K562 (cell line): Measurements from ENCODE around the gene DENND1A. TPM values are rescaled to one million over a fixed set of nuclear protein-coding genes. Genes with fewer than 3 reads are reported as not detected.

Experiments
- ATAC-seq: fragments of 200-7000 bp; cut with Tn5 transposase; 3 replicates; pipeline ENCODE4 v1.9.1; 2020; ENCODE audit warnings: moderate library complexity
- BruUV-seq: library from RNA; stranded (reverse); fragments of 400-500 nt; replicated peaks from 2 replicates; lab custom pipeline; 2021; lab: Mats Ljungman, UMichigan
- CTCF ChIA-PET: fragments of 300-600 bp; formaldehyde crosslinking; extraction: SDS; loops from one replicate; lab custom pipeline; 2021; ENCODE audit warnings: low intra/inter-chr PET ratio; lab: Yijun Ruan, JAX
- POLR2A ChIA-PET: fragments of 300-600, 350-650 bp; sonication (Branson Sonifier 250); formaldehyde crosslinking; extraction: SDS; loops from one replicate; lab custom pipeline; 2021; ENCODE audit warnings: antibody characterized with exemption, inconsistent platforms; lab: Yijun Ruan, JAX
- DNase-seq, 4 experiments: peaks; one replicate each; pipeline versions ENCODE4 v3.0.0 to v3.0.0-alpha.2; 2011 to 2018; ENCODE audit warnings: low spot score in 3 of 4, mixed read lengths in 3 of 4; ENCODE audit errors: extremely low read depth in 1 of 4
- FAIRE-seq: peaks from 2 replicates; lab custom pipeline; 2011; peaks lifted over from hg19 to GRCh38; lab: Jason Lieb, UNC
- H2AFZ ChIP-seq: 2 replicates; pipeline ENCODE4 v1.6.0; 2011; ENCODE audit warnings: low read depth, low read length, control low read depth, inconsistent platforms
- H3K27ac ChIP-seq: fragments of 200-600 bp; 3 replicates; pipeline ENCODE4 v1.8.0; 2011; ENCODE audit warnings: low read depth, mild to moderate bottlenecking, control low read depth, inconsistent platforms, low read length, moderate library complexity, mixed read lengths; ENCODE audit errors: extremely low read depth
- H3K27me3 ChIP-seq, 2 experiments: fragments of 300-600 bp in 1 of 2; 2 replicates in 1 of 2; 3 replicates in 1 of 2; pipeline versions ENCODE4 v1.6.0 to v1.8.0; 2011; ENCODE audit warnings: inconsistent platforms in 2 of 2, low read length in 2 of 2, mild to moderate bottlenecking in 1 of 2, mixed read lengths in 1 of 2, moderate library complexity in 1 of 2; ENCODE audit not compliant: control insufficient read depth in 2 of 2, insufficient read depth in 2 of 2
- H3K36me3 ChIP-seq: fragments of 300-600 bp; 3 replicates; pipeline ENCODE4 v1.8.0; 2011; ENCODE audit warnings: mild to moderate bottlenecking, low read length, inconsistent platforms; ENCODE audit not compliant: control insufficient read depth, insufficient read depth
- H3K4me1 ChIP-seq, 2 experiments: fragments of 200-600 bp in 1 of 2; replicated peaks in 1 of 2; 2 replicates in 1 of 2; 3 replicates in 1 of 2; pipeline versions ENCODE4 v1.5.1 to v1.8.0; 2011; ENCODE audit warnings: inconsistent platforms in 2 of 2, low read length in 2 of 2, mild to moderate bottlenecking in 1 of 2, mixed read lengths in 1 of 2, moderate library complexity in 1 of 2; ENCODE audit not compliant: control insufficient read depth in 2 of 2, insufficient read depth in 2 of 2
- H3K4me2 ChIP-seq: 2 replicates; pipeline ENCODE4 v1.6.1; 2011; ENCODE audit warnings: low read length, control low read depth, inconsistent platforms, mixed read lengths; ENCODE audit not compliant: insufficient read depth
- H3K4me3 ChIP-seq: fragments of 200-600 bp; sonication (generic), shearing (Covaris generic); 2 replicates; pipeline ENCODE4 v1.5.1; 2016; ENCODE audit warnings: control low read depth, inconsistent platforms
- H3K79me2 ChIP-seq: fragments of 200-600 bp; 3 replicates; pipeline ENCODE4 v1.8.0; 2011; ENCODE audit warnings: low read length, inconsistent platforms; ENCODE audit not compliant: control insufficient read depth, insufficient read depth
- H3K9ac ChIP-seq, 2 experiments: 2 replicates each; pipeline versions ENCODE4 v1.6.0 to v1.6.1; 2011; ENCODE audit warnings: low read depth in 2 of 2, low read length in 2 of 2, control low read depth in 1 of 2, inconsistent platforms in 1 of 2, mild to moderate bottlenecking in 1 of 2, mixed read lengths in 1 of 2; ENCODE audit not compliant: insufficient read depth in 1 of 2
- H3K9me1 ChIP-seq: one replicate; pipeline ENCODE4 v1.6.0; 2011; ENCODE audit warnings: inconsistent platforms, mild to moderate bottlenecking, low read length, moderate library complexity; ENCODE audit not compliant: control insufficient read depth, insufficient read depth
- H3K9me3 ChIP-seq: replicated peaks from 2 replicates; pipeline ENCODE4 v1.5.1; 2011; ENCODE audit warnings: low read depth, low read length, inconsistent platforms; ENCODE audit not compliant: control insufficient read depth, insufficient read depth
- H4K20me1 ChIP-seq: replicated peaks from 2 replicates; pipeline ENCODE4 v1.6.1; 2011; ENCODE audit warnings: low read length, inconsistent platforms, mixed read lengths; ENCODE audit not compliant: control insufficient read depth, insufficient read depth
- BRD9 ChIP-seq: fragments of 450-650 bp; IDR thresholded peaks from 2 replicates; pipeline ENCODE4 v1.6.1; 2018; ENCODE audit warnings: low read depth; ENCODE audit not compliant: partially characterized antibody
- CBX1 ChIP-seq: sonication (generic); IDR thresholded peaks from 2 replicates; pipeline ENCODE4 v1.6.1; 2016; ENCODE audit warnings: antibody characterized with exemption, low read depth, mild to moderate bottlenecking
- CREB1 ChIP-seq, 2 experiments: sonication (generic) in 1 of 2; formaldehyde crosslinking in 1 of 2; IDR thresholded peaks; 2 replicates each; pipeline versions ENCODE4 v1.6.1 to v1.8.0; 2012 to 2022; ENCODE audit warnings: inconsistent platforms in 1 of 2, mild to moderate bottlenecking in 1 of 2, missing genetic modification reagents in 1 of 2, moderate library complexity in 1 of 2
- FOXK2 ChIP-seq, 2 experiments: fragments of 450-650 bp; IDR thresholded peaks in 1 of 2; conservative IDR thresholded peaks in 1 of 2; 2 replicates each; pipeline ENCODE4 v1.6.1; 2016; ENCODE audit warnings: low read depth in 2 of 2, mild to moderate bottlenecking in 1 of 2
- HDAC1 ChIP-seq, 2 experiments: fragments of 450-650 bp; IDR thresholded peaks; 2 replicates each; pipeline ENCODE4 v1.6.1; 2016 to 2017; ENCODE audit warnings: inconsistent platforms in 1 of 2, mild to moderate bottlenecking in 1 of 2, moderate library complexity in 1 of 2
- L3MBTL2 ChIP-seq: fragments of 450-650 bp; IDR thresholded peaks from 2 replicates; pipeline ENCODE4 v1.6.1; 2016; ENCODE audit warnings: mild to moderate bottlenecking, moderate library complexity
- LARP7 ChIP-seq: fragments of 450-650 bp; IDR thresholded peaks from 2 replicates; pipeline ENCODE4 v1.6.1; 2016
- RUNX1 ChIP-seq: sonication (generic); IDR thresholded peaks from 2 replicates; pipeline ENCODE4 v1.6.1; 2016; ENCODE audit warnings: antibody characterized with exemption, low read depth
- SMAD1 ChIP-seq: fragments of 150-350 bp; IDR thresholded peaks from 2 replicates; pipeline ENCODE4 v1.6.1; 2014; ENCODE audit warnings: low read length, low read depth; ENCODE audit not compliant: partially characterized antibody
- SNIP1 ChIP-seq: fragments of 450-650 bp; IDR thresholded peaks from 2 replicates; pipeline ENCODE4 v1.7.1; 2017; ENCODE audit warnings: low read depth, mild to moderate bottlenecking
- SRSF9 ChIP-seq: fragments of 200-400 bp; formaldehyde crosslinking; IDR thresholded peaks from 2 replicates; pipeline ENCODE4 v1.6.1; 2017; ENCODE audit warnings: low read depth, low read length, borderline replicate concordance
- TSC22D4 ChIP-seq: fragments of 450-650 bp; IDR thresholded peaks from 2 replicates; pipeline ENCODE4 v1.6.1; 2016; ENCODE audit warnings: missing genetic modification characterization, missing biosample characterization, control low read depth
- ZNF140 ChIP-seq: fragments of 250-450 bp; sonication (Bioruptor Pico); IDR thresholded peaks from 2 replicates; pipeline ENCODE4 v1.8.0; 2021; ENCODE audit warnings: moderate library complexity, mild to moderate bottlenecking, inconsistent platforms
- ZNF224 ChIP-seq: sonication (generic); formaldehyde crosslinking; IDR thresholded peaks from 2 replicates; pipeline ENCODE4 v1.8.0; 2022; ENCODE audit warnings: mild to moderate bottlenecking, missing genetic modification reagents
- ZNF507 ChIP-seq: conservative IDR thresholded peaks from 2 replicates; pipeline ENCODE4 v1.6.1; 2017; ENCODE audit warnings: missing genetic modification characterization, missing compliant biosample characterization
- ZNF561 ChIP-seq: fragments of 450-650 bp; formaldehyde crosslinking; conservative IDR thresholded peaks from 2 replicates; pipeline ENCODE4 v1.4.0; 2020; ENCODE audit warnings: mild to moderate bottlenecking, moderate library complexity
- WGBS: fragments of 100-300 bp; shearing (Covaris generic); methylation state at CpG from one replicate; pipeline ENCODE4 v1.1.6; 2016; ENCODE audit warnings: low coverage, mixed read lengths; ENCODE audit not compliant: insufficient coverage; ENCODE audit errors: missing lambda C conversion rate; 5-methylcytosine and 5-hydroxymethylcytosine counted together
- in situ Hi-C: fragments of 300-500 bp; cut with MboI; formaldehyde crosslinking; loops from 4 replicates; pipeline ENCODE4 v1.15.0; 2018; ENCODE audit warnings: inconsistent platforms, mixed read lengths
- intact Hi-C: fragments of 100-400 bp; cut with micrococcal nuclease; formaldehyde crosslinking; loops from 2 replicates; pipeline ENCODE4 v1.14.2; 2022
- polyA plus RNA-seq, 8 experiments: library from polyadenylated mRNA; depleted of rRNA in 4 of 8; stranded (reverse) in 5 of 8; unstranded in 3 of 8; fragments of >200 nt; fragmentation: Nextera tagmentation in 2 of 8; fragmentation: Illumina TruSeq in 1 of 8; extraction: Ambion mirVana in 2 of 8; extraction: Trizol in 1 of 8; gene quantifications; 2 replicates each; pipeline versions ENCODE4 v1.2.1 to v1.2.3, GENCODE V29; 2011 to 2014; ENCODE audit warnings: inconsistent platforms in 1 of 8, missing spikeins in 1 of 8
- total RNA-seq, 7 experiments: library from RNA; depleted of rRNA in 6 of 7; stranded (reverse); fragments of >200 nt in 6 of 7; fragmentation: Illumina TruSeq in 2 of 7; extraction: Trizol in 2 of 7; gene quantifications; 2 replicates each; pipeline versions ENCODE4 v1.2.1 to v1.2.3, GENCODE V29; 2011 to 2021; ENCODE audit warnings: low replicate concordance in 1 of 7
- TF ChIP-seq, protein P1 (sequence below): fragments of 450-650 bp; formaldehyde crosslinking; IDR thresholded peaks from 2 replicates; pipeline ENCODE4 v1.4.0; 2022; ENCODE audit warnings: missing genetic modification characterization
- TF ChIP-seq, protein P2 (sequence below): fragments of 250-450 bp; sonication (Bioruptor Pico); IDR thresholded peaks from 2 replicates; pipeline ENCODE4 v1.5.0; 2021

The DENND1A gene
- total and polyA plus RNA-seq, 9 of the 15 experiments (the other 6 are each of a cell fraction or from before 2014, with no cell fraction given), result 7.6 to 29.5 (median 15.7) TPM

DNA sequence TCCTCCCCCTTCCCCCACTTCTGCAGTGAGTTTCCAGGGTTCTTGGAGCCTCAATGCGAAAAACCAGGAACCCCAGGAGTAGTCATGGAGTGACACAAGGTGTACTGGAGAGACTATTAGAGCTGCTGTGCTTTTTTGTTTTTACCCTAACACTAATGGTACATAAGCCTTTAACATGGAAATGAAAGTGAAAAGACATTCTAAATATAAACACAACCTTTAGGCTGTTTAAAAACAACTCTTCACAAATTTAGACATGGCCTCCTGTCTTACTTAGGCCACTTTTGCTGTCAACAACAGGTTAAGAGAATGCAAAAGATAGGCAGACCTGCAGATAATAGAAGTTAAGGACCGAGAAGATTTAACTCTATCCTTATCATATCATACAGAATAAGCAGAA is 232.2 kb downstream of the DENND1A start:
- Histone ChIP-seq H3K27ac (no peak overlapping the region), H3K4me1 (no peaks in the 10 kb centered on the region)

More for the DNA sequence above, 232.2 kb downstream of the DENND1A start:
- H3K4me2 ChIP-seq, result no peak overlapping the region
- H3K9me1 ChIP-seq, result no peaks in the 10 kb centered on the region
- H3K79me2 ChIP-seq, result no peaks in the 10 kb centered on the region
- TF ChIP-seq SRSF9, result no peak
- TF ChIP-seq CREB1 (IDR thresholded peaks at IDR 0.05), result no peak
- TF ChIP-seq CREB1 (CRISPR knock-in tag; IDR thresholded peaks at IDR 0.05), result no peak
- no peak for TF ChIP-seq ZNF224 (CRISPR knock-in tag)
- TF ChIP-seq ZNF561 (CRISPR knock-in tag), result no peak
- TF ChIP-seq RUNX1, result no peak
- TF ChIP-seq ZNF140 (CRISPR knock-in tag), result no peak
- TF ChIP-seq ZNF507, result no peak
- no peak for TF ChIP-seq FOXK2 (conservative IDR thresholded peaks at IDR 0.05 in 1 of 2, IDR thresholded peaks at IDR 0.05 in 1 of 2; ENCODE audit: low read depth in 2 of 2)
- TF ChIP-seq, protein P1, sequence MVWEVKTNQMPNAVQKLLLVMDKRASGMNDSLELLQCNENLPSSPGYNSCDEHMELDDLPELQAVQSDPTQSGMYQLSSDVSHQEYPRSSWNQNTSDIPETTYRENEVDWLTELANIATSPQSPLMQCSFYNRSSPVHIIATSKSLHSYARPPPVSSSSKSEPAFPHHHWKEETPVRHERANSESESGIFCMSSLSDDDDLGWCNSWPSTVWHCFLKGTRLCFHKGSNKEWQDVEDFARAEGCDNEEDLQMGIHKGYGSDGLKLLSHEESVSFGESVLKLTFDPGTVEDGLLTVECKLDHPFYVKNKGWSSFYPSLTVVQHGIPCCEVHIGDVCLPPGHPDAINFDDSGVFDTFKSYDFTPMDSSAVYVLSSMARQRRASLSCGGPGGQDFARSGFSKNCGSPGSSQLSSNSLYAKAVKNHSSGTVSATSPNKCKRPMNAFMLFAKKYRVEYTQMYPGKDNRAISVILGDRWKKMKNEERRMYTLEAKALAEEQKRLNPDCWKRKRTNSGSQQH (CRISPR knock-in tag), result no peak
- no peak for TF ChIP-seq LARP7
- TF ChIP-seq BRD9, result no peak
- TF ChIP-seq CBX1, result no peak
- no peak for TF ChIP-seq L3MBTL2
- no peak for TF ChIP-seq SMAD1
- TF ChIP-seq TSC22D4 (tag), result no peak
- TF ChIP-seq, protein P2, sequence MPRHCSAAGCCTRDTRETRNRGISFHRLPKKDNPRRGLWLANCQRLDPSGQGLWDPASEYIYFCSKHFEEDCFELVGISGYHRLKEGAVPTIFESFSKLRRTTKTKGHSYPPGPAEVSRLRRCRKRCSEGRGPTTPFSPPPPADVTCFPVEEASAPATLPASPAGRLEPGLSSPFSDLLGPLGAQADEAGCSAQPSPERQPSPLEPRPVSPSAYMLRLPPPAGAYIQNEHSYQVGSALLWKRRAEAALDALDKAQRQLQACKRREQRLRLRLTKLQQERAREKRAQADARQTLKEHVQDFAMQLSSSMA (CRISPR knock-in tag), result no peak
- TF ChIP-seq SNIP1, result no peak
- no peak for TF ChIP-seq HDAC1 (IDR thresholded peaks at IDR 0.05)
- no peaks in the 10 kb centered on the region for H3K27me3 ChIP-seq
- BruUV-seq, result no TSS peak
- H3K9ac ChIP-seq, result no peak overlapping the region
- no peak overlapping the region for H2AFZ ChIP-seq
- FAIRE-seq, result no peak
- DNase-seq, result no peak
- H3K9me3 ChIP-seq, result no peaks in the 10 kb centered on the region
- WGBS, result 21% methylated on average over 2 of the region's 2 CpGs
- in situ Hi-C loops (no loop called here), intact Hi-C loops (no loop called here)
- no peak overlapping the region for H3K4me3 ChIP-seq
- ChIA-PET CTCF (no interaction called here), POLR2A (no interaction called here)
- H4K20me1 ChIP-seq, result no peaks in the 10 kb centered on the region
- ATAC-seq, result no peak
- H3K36me3 ChIP-seq, result no peaks in the 10 kb centered on the region
